ENCODE data around the gene PEA15. TPM values are rescaled to one million over a fixed set of nuclear protein-coding genes. Genes with fewer than 3 reads are reported as not detected.

Gene PEA15
- total and polyA plus RNA-seq, 2 of the 8 experiments (the other 6 are each of a cell fraction or from before 2014, with no cell fraction given), result 71.3 to 75.1 TPM

- TF ChIP-seq CEBPB (IDR thresholded peaks at IDR 0.05; ENCODE audit: low read depth, low read length) (no peak), BACH1 (IDR thresholded peaks at IDR 0.05; ENCODE audit: low read length) (no peak), RXRA (IDR thresholded peaks at IDR 0.05; ENCODE audit: insufficient read depth, low read depth, low read length) (no peak), CHD7 (IDR thresholded peaks at IDR 0.05; ENCODE audit: insufficient replicate concordance, low read length) (no peak)
Observed at GRCh38 chr1:160238408-160238807, 33.2 kb downstream of the PEA15 start (continued).
